CD4-positive, alpha-beta T cell treated with Interleukin-1 beta for 1 hour (primary cell): Measurements from ENCODE around the gene ENGASE.

ENCODE experiments used
- DNase-seq, 2 donors: peaks; one replicate each; pipeline ENCODE4 v3.0.0-alpha.2; 2020 to 2022

ENGASE gene

GRCh38 chr17:79116575-79117368, 42.1 kb downstream of the ENGASE start:
- no peak for DNase-seq

- DNase-seq: no peak
Measured at GRCh38 chr17:79117905-79118487, 43.4 kb downstream of the ENGASE start.

GRCh38 chr17:79118924-79119323, 44.3 kb downstream of the ENGASE start:
- DNase-seq: no peak

GRCh38 chr17:79120259-79120658, 45.6 kb downstream of the ENGASE start:
- DNase-seq: no peak

GRCh38 chr17:79123988-79124387, 49.4 kb downstream of the ENGASE start:
- DNase-seq: no peak

GRCh38 chr17:79124513-79125209, 50.0 kb downstream of the ENGASE start:
- DNase-seq: no peak

GRCh38 chr17:79125503-79125902, 50.9 kb downstream of the ENGASE start:
- no peak for DNase-seq

GRCh38 chr17:79126139-79126538, 51.5 kb downstream of the ENGASE start:
- no peak for DNase-seq

GRCh38 chr17:79127534-79128135, 53.0 kb downstream of the ENGASE start:
- DNase-seq: no peak

GRCh38 chr17:79129523-79129922, 54.9 kb downstream of the ENGASE start:
- no peak for DNase-seq

- DNase-seq: no peak
Measured at GRCh38 chr17:79130536-79131273, 56.1 kb downstream of the ENGASE start.

GRCh38 chr17:79131274-79131635, 56.6 kb downstream of the ENGASE start:
- DNase-seq: no peak

GRCh38 chr17:79131701-79132100, 57.1 kb downstream of the ENGASE start:
- DNase-seq: no peak

GRCh38 chr17:79132271-79133064, 57.8 kb downstream of the ENGASE start:
- DNase-seq: no peak

- no peak for DNase-seq
Measured at GRCh38 chr17:79133214-79133613, 58.6 kb downstream of the ENGASE start.

- DNase-seq: no peak
Measured at GRCh38 chr17:79133985-79134384, 59.4 kb downstream of the ENGASE start.

- no peak for DNase-seq
Measured at GRCh38 chr17:79135011-79135410, 60.4 kb downstream of the ENGASE start.

GRCh38 chr17:79135628-79136405, 61.2 kb downstream of the ENGASE start:
- no peak for DNase-seq
